ENCODE data around the gene TM7SF2.

Gene TM7SF2

GRCh38 chr11:65163684-65164083 lies 52.0 kb downstream of the TM7SF2 start:
- DNase-seq: no peak
